PFSK-1 (cell line): ENCODE results near the gene GALNT9.

Experiments
- FOXP2 ChIP-seq: optimal IDR thresholded peaks from 2 replicates; pipeline ENCODE3; 2011; ENCODE audit warnings: borderline replicate concordance, control low read depth, inconsistent platforms; ENCODE audit not compliant: insufficient read depth; ENCODE audit errors: extremely low read length, extremely low read depth
- POLR2AphosphoS5 ChIP-seq: IDR thresholded peaks from 2 replicates; pipeline ENCODE4 v1.6.1; 2012; ENCODE audit warnings: low read depth, mild to moderate bottlenecking, control low read depth, low read length, moderate library complexity
- REST ChIP-seq, 2 experiments: IDR thresholded peaks; 2 replicates each; pipeline versions ENCODE4 v1.6.1 to v1.8.0; 2011 to 2012; ENCODE audit warnings: low read depth in 2 of 2, low read length in 2 of 2, control low read depth in 1 of 2, inconsistent platforms in 1 of 2, mild to moderate bottlenecking in 1 of 2, moderate library complexity in 1 of 2; ENCODE audit not compliant: insufficient read depth in 1 of 2
- SIN3A ChIP-seq: IDR thresholded peaks from 2 replicates; pipeline ENCODE4 v1.6.1; 2012; ENCODE audit warnings: mild to moderate bottlenecking, low read length, moderate library complexity, borderline replicate concordance; ENCODE audit not compliant: insufficient read depth
- TAF1 ChIP-seq: IDR thresholded peaks from 2 replicates; pipeline ENCODE4 v1.6.1; 2012; ENCODE audit warnings: low read length, control low read depth, borderline replicate concordance; ENCODE audit not compliant: insufficient read depth

GRCh38 chr12:132324173-132324572, 5.2 kb downstream of the GALNT9 start:
- no peak for TF ChIP-seq POLR2AphosphoS5
- TF ChIP-seq REST (IDR thresholded peaks at IDR 0.05; ENCODE audit: insufficient read depth in 1 of 2, low read depth in 2 of 2, low read length in 2 of 2): no peak
- TF ChIP-seq TAF1: no peak
- no peak for TF ChIP-seq SIN3A
- no peak for TF ChIP-seq FOXP2
